Subcutaneous adipose tissue (tissue), 4 donors: Measurements from ENCODE around the gene AGTPBP1. TPM values are rescaled to one million over a fixed set of nuclear protein-coding genes. Genes with fewer than 3 reads are reported as not detected.

Experiments used
- CTCF ChIP-seq: fragments of 450-650 bp; IDR thresholded peaks from one replicate; pipeline ENCODE4 v1.5.1; 2016; ENCODE audit warnings: low read depth, mild to moderate bottlenecking, control low read depth, antibody characterized with exemption, moderate library complexity
- total RNA-seq, 4 donors: library from RNA; depleted of rRNA; stranded (reverse); fragments of >200 nt; gene quantifications; one replicate each; pipeline ENCODE4 v1.1.0, GENCODE V29; 2016

Gene AGTPBP1
- total RNA-seq, 4 donors from 2014 or later, result 25.6 to 36.4 (median 31.3) TPM

- no peak for TF ChIP-seq CTCF
Observed at GRCh38 chr9:85639675-85640186, 102.0 kb downstream of the AGTPBP1 start.

GRCh38 chr9:85631809-85632208 lies 109.9 kb downstream of the AGTPBP1 start:
- no peak for TF ChIP-seq CTCF

- no peak for TF ChIP-seq CTCF
Observed at GRCh38 chr9:85630676-85631075, 111.1 kb downstream of the AGTPBP1 start.

GRCh38 chr9:85617141-85617670 lies 124.5 kb downstream of the AGTPBP1 start:
- TF ChIP-seq CTCF, result no peak

GRCh38 chr9:85615792-85616191 lies 126.0 kb downstream of the AGTPBP1 start:
- TF ChIP-seq CTCF, result no peak

GRCh38 chr9:85610074-85610860 lies 131.5 kb downstream of the AGTPBP1 start:
- TF ChIP-seq CTCF, result no peak

GRCh38 chr9:85605905-85606304 lies 135.8 kb downstream of the AGTPBP1 start:
- no peak for TF ChIP-seq CTCF
